Right hindlimb (tissue), 1 donor: ENCODE measurements around the gene MPPED2.
A peak's percentile ranks its signal among the peaks of the same experiment; 100 is the strongest.

Source experiments
- DNase-seq: peaks from one replicate; pipeline ENCODE4 v3.0.0-alpha.2; 2018

MPPED2 gene

DNA sequence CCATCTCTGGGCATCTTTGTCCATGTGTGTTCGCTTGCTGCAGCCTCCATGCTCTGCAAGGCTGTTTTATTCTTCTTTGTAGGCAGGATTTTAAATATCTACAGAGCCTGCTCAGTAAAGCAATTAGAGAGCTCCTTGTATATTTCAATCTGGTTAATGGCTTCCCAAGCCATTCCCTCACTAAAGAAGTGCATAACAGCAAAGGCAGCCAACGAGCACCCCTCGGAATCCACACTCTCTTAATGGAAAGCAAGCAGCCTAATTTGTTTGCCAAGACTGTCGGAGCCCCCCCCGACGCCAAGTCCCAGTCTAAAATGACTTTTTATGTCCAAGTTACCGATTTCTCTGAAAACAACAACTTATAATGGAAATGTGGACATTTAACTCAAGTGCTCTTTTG is 139.6 kb downstream of the MPPED2 start:
- no peak for DNase-seq

DNA sequence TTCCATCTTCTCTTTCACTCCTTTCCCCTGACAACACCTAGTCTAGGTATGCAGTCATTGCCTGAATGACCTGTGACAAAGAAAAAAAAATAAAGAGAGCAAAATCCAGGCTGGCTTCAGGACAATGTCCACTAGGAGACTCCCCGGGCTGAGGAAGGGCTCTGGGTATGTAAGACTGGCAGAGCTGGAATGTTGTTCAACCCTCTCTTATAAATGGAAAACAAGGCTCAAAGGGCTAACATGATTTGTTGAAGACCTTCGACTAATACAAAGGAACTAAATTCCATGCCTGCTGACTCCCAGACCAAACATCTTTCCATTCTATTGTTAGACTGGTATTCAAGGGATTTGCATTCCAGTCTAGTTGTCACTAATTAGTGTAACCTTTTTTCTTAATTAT is 141.1 kb downstream of the MPPED2 start:
- no peak for DNase-seq

DNA sequence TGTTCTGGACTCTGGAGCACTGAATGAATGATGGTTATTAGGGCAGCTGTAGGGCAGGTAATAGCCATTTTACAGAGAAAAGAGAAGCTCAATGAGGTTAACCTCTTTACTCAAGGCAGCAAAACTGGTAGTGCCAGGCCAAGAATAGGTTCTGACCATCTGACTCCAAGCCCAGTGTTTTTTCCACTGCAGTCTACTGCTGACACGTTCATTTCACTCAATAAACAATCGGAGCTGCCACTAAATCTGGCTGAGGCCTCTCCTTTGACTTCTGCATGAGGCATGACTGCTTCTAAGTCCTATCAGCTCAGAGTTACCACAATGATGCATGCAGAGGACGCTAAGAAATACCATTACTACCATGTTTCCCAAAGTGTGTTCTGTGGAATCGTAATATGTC is 145.6 kb downstream of the MPPED2 start:
- no peak for DNase-seq

DNA sequence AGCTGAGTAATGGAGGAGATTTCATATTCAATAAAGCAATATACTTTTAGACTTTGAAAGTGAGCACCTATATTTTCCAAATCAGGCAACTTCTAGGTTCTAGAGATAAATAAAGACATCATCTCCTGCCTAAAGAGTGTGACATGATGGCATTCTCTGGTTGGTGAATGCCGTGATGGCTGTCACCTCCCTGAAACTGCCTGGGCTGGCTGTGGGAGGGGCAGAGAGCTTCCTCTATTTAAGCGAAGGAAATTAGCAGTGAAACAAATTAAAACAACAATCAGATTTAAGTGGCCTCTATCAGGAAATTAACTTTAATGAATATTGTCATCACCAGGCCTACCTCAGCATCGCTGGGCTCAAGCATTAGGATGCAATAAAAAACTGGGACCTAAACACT is 149.4 kb downstream of the MPPED2 start:
- no peak for DNase-seq

DNA sequence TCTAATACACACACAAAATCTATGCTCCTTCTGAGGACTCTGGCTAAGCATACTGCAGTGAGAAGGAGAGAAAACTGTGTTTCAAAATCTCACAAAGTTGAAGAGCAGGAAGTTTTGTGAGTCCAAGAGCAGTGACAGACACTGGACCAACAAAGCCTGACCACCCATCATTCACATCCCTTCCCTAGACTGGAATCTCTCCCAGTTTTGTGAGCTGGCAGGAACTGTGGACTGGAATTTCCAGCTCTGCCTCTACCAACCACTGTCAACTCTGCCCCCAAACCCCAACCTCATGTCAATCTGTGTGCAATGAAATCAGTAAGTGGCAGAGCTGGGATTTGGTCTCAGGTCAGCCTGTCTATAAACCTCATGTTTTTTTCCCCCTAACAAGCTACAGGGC is 150.7 kb downstream of the MPPED2 start:
- DNase-seq = peak; percentile 35

DNA sequence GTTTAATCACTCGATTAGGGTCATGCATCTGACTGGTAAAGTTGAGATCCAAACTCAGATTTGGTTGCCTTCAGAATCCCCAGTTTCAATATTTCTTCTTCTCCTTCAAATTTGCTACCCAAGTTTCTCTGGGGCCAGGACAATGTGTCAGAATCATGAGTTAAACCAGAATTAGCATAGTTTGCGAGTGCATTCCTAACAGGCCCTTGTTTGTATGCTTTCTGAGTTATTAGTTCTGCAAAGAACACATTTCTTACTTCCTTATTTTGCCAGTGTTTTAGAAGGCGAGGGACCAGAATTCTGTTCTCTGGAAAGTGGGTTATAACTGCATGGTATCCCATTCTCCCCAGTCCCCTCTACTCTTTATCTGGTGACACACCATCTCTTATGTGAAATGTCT is 151.3 kb downstream of the MPPED2 start:
- no peak for DNase-seq

DNA sequence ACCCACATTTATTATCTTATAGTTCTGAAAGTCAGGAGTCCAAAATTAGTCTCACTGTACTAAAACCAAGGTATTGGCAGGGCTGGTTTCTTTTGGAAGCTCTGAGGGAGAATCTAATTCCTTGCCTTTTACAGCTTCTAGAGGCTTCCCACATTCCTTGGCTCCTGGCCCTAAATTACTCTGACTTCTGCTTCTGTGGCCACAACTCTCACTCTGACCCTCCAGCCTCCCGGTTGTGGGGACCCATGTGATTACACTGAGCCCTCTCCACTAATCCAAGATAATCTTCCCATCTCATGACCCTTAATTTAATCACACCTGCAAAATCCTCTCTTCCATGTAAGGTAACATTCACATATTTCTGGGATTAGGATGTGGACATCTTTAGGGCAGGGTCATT is 152.3 kb downstream of the MPPED2 start:
- no peak for DNase-seq

DNA sequence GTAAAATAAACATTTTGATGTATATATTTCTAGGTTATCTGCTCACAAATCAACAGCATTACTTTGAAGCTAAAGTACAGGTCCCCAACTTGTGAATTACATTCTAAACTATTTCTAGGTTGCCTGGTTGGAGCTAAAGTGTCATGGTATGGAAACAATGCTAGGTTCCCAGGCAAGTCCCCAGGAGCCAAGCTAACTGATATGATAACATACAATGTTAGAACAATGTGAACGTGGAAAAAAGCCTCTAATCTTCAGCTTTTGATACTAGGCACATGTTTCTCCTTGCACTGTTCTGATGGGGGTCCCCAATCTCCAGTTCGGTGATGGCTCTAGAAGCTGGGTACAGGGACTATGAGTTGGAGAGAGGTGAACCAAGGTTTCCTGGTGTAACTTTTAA is 153.4 kb downstream of the MPPED2 start:
- DNase-seq = no peak

DNA sequence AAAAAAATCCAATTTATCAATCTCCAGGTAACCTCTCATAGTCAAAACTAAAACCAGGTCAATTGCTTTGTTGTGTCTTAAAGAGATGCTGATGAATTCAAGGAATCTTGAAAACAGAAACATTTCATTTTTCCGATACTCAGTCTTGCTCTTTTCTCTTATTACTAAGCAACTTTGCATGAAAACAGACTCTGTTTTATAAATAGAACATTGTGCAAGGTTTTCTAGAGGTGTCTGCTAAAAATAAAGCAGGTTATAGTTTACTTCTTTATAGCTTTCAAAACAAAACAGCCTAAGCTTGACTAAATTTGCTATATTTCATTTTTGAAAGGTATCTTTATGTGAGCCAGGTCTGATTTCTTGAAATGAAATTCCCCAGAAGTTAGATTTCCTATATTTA is 154.0 kb downstream of the MPPED2 start:
- no peak for DNase-seq

DNA sequence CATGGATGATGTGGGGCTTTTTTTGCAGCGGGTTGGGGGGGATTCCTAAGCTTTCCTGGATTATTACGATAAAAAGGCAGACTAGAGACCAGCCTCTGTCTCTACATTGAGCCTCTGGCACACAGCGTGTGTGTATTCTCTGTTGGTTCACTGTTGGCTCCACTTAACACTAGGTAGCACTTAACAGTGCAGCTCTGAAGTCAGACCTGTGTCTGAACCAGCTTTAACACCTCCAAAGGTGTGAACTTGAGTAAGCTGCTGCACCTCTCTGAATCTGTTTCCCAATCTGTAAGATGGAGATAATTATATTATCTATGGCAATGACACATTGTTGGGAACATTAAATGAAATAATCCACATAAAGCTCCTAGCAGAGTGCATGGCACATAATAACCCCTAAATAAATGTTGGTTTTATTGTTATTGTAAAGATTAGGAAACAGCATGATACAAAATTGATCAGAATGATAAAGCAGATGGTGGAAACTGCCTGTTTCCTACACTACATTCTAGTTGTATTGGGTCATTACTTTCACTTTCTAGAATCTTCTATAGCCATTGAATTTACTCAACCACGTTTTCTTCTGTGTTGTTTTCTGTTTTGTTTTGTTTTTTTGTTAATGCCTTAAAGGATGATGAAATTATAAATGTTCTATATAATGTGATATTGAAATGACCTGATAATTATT is 154.9 kb downstream of the MPPED2 start:
- DNase-seq = no peak

DNA sequence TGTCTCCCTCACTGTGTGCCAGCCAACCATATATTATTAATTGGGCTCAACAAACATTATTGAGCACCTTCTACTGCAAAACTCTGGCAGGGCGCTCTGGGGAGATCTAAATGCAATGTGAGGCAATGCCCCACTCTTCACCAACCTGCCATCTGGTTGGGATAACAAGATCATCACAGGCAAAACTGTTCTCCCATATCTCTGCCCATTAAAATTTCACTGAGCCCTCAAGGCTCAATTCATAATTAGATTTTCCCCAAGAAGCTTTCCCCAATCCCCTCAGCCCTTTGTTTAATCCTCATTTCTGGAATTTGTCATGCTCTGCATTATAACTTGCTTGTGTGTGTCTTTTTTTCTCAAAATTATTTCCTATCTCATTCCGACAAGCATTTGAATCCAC is 156.6 kb downstream of the MPPED2 start:
- DNase-seq = no peak

DNA sequence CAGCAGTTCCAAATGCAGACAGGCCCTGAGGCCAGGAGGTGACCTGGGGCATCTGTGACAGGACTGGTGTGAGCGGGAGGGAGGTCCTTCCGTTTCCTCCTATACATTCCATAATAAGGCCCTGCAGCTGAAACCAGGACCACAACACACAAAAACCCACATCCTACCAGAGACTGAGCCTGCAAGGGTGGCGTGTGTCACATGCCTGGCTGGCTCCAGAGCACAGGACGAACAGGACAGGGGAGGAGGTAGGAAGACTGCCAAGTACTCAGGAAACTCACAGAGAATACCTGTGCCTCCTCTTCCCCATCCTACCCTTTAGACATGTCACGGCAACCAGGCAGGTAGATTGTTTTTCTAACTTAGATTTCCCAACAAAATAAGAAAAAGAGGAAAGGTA is 159.4 kb downstream of the MPPED2 start:
- no peak for DNase-seq

DNA sequence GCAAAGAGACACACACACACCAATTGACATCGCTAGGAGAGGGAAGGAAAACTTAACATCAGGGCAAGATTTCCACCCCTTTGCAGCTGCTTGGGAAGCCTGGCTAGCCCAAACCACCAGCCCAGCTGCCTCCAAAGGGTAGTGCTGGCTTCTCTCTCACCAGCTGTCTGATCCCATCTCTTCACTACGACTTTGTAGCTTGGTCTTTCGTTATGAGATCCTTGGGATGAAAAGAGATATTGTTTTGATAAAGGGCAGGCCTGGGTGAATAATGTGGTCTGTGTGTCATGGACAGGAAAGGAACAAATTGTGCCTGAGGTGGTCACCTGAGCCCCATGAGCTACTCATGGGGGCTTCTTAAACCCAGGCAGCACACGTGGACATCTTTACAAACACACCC is 161.3 kb downstream of the MPPED2 start:
- DNase-seq = peak; percentile 51

DNA sequence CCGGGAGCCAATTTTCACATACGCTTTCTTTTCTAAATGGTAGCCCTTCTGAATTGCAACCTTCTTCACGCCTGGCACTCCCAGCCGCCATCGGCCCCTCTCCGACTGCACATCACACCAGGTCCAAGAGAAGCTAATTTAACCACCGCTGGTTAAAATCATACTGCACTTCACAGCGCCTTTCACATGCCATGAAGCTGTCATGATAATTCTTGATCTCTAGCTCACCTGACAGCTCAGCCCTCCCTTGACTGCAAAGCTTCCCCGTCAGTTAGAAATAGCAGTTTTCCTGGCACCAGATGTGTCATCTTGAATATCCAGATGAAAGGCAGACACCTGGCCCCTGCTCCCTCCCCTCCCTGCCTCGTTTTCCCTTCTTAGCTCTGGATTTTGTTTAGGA is 161.8 kb downstream of the MPPED2 start:
- DNase-seq = no peak

DNA sequence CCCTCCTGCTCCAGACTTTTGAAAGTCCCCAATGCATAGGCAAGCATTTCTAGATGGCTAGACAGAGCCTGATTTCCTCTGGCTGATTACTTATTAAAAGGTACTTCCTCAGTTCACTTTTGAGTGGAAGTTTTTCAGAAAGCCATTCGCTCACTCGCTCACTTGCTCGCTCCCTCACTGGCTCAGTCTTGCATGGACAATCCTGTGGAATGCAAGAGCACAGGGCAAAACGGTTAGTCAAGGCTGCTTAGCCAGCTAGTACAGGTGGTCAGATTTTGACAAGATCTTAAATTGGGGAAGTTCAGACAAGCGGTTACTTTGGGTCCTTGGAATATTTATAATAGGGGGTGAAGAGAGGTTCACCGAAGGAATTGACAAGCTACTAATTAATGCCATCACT is 162.3 kb downstream of the MPPED2 start:
- DNase-seq = no peak

DNA sequence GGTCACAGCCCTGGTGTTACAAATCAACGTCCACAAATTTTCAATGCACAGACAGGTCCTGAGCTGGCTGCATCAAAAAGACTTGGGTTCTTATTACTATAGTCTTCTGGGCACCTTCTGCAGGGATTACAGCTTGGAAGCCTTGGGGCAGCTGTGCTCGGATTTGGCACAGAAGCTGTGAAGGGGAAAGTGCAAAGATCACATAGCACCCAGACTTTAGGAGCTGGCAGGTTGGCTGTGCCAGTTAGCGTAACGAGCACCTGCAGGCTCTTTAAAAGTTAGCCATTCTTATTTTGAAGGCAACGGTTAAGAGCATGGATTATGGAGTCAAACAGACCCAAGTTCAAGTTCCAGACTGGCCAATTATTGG is 162.9 kb downstream of the MPPED2 start:
- no peak for DNase-seq

DNA sequence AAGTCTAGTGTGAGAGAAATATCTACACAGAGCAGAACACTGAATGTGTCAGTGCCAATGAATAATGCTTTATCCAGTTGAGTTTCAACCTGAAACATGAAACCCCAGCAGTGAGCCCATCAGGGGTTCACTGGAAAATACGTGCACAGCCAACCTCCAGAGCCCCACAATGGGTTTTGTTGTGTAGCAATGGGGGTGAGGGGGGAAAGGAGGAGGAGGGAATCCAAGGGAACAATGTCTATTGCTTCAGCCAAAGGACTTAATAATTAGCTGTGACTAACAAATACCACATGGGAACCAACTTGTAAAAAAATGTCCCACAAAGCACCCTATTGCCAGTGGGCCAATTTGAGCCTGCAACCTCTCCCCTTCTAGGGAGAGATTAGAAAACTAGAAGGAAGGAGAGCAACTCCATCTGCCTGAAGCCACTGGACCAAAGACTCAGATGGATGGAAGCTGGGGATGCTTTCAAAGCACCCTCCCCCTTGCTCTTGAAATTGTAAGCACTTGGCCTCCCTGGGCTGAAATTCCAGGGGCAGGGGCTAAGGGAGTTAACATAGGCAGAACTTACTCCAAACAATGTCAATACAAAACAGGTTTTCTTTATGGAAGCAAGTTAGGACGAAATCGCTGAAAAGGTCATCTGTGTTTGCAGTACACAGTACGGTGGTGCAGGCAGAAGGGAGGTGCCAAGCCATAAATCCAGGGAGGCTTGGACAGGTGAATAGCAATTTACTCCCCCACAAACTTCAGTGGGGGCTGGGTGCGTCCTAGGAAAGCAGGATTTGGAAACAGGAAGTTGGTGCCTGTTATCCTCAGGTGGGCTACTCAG is 163.5 kb downstream of the MPPED2 start:
- DNase-seq = no peak

DNA sequence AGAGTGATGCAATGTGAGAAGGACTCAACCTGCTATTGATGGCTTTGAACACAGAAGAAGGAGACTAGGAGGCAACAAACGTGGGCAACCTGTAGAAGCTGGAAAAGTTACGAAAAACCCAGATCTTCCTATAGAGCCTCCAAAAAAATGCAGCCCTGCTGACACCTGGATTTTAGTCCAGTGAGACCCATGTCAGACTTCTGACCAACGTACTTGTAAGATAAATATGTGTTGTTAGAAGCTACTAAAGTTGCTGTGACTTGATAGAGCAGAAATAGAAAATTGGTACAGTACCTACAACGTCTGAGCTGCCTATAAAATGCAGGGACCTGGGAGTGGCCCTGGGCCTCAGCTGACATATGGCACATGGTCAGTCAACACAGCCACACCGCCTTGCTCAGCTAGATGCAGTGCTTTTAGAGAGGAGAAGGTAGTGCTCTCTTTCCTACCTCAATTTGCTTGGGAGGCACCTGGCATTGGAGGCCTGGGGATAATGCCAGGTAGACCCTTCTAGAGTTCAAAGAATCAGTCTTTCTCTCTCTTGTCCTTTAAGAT is 165.8 kb downstream of the MPPED2 start:
- DNase-seq = no peak

DNA sequence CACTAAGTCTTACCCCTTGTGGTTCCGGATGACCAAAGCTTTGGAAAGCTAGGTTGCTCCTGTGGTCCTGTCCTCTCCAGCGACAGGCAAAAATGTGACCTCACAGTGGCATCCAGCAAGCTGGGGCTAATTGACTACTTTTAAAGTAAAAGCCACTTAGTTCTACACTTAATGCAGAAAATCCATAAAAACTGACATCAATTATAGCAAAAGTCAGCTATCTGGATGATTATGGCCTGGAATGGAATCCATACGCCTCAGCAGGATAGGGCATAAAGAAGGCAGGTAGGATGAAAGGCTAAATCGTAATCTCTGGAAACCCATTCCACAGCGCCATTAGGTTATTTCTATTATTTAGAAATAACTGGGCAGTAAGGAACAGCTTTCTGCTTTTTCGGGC is 171.3 kb downstream of the MPPED2 start:
- no peak for DNase-seq

DNA sequence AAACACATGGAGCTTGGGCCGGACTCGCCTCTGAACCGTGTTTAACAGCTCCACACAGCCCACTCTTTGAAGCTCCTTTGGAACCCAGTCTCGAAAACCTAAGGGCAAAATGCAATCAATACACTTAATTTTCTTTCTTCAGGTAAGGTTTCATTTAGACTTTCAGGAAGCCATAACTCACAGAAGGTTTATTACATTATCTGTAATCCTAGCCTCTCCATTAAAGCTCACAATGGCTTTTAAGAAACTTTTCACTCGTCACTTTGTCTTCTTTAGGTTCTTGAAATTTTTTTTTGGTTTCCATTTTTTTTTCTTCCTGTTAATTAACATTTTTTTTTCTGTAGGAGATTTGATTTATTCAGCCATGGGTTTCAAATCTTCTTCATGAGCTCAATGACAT is 171.9 kb downstream of the MPPED2 start:
- DNase-seq = no peak

DNA sequence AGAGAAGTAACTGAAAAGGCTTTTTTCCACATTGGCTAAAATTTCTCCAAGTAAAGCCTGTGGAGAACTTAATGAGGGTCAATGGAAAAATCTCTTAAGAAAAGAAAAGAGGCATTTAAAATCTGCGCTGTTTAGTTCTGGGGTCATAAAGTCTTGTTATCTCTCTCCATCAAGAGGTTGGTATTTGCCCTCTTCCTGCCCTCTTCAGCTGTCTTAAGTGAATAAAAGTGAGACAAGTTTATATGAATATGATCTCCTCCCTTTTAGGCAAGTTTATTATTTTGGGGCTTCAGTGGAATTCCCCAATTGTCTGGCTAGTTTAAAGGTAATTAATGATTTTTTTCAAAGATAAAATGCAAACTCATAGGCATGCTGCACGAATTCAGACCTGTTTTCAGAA is 173.6 kb downstream of the MPPED2 start:
- DNase-seq = no peak

DNA sequence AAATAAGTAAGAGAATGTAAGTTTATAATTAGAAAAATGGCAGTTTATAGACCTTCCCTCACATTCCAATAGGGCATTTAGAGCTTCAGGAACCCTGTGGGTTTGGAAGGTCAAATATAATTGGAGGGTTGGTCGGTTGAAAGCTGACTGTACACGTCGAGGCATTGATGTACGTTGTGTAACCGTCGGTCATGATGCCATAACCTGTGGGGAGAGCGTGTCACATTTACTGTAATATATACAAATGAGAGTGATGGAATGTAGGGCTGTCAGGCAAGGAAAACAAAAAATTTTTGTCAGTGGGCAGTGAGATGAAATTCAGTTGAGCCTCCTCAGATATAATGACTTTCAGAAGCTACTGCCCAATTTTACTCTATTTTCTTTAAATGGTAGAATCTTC is 174.8 kb downstream of the MPPED2 start:
- no peak for DNase-seq

DNA sequence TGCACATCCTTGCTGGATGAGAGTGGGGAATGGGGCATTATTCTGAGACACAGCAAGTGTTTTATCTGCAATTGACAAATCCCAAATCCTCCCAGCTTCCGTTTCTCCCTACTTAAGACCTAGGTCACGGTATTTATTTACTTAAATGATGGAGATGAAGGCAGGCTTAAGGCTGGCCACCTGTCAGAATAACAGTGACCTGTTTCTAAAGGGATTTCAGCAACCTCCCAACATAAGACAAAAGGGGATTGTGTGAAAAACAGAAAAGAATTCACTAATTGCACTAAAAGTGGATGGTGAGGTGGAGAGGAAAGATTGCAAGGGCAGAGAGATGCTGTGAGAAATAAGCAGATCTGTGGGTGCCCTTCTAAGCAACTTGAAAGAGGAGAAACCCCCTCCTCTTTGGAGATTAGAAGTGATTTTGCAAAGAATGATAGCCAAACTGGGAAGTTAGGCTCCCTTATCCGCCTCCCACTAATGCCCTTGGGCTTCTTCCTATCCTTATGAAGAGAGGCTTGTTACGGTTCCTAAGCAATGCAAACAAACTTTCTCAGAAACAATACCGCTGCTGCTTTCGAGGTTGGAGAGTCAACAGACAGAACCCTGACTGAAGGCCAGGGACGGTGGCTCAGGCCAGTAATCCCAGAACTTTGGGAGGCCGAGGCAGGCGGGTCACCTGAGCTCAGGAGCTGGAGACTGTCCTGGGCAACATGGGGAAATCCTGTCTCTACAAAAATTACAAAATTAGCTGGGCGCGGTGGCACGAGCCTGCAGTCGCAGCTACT is 179.0 kb downstream of the MPPED2 start:
- DNase-seq = no peak

DNA sequence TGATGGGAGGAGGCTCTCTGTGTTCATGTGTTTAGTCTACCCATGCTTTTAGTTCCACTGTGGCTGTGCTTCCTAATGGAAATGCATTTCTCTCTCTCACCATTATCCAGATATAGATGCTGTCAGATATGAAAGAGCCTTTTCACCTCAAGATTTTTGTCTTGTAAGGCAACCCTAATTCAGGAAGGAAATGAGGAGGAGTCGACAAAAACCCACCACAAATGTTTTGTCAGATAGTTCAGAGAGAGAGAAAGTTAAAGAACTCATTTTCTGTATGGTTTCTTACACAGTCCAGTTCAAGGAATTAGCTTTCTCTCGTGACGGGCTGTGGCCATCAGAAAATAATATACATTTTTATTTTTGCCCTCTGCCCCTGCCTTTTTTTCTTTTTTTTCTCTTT is 180.8 kb downstream of the MPPED2 start:
- no peak for DNase-seq
